Measurements from ENCODE around the gene UNC93B1. TPM values are rescaled to one million over a fixed set of nuclear protein-coding genes. Genes with fewer than 3 reads are reported as not detected.

The UNC93B1 gene
- total RNA-seq, 1 donor: 17.2 TPM

DNA sequence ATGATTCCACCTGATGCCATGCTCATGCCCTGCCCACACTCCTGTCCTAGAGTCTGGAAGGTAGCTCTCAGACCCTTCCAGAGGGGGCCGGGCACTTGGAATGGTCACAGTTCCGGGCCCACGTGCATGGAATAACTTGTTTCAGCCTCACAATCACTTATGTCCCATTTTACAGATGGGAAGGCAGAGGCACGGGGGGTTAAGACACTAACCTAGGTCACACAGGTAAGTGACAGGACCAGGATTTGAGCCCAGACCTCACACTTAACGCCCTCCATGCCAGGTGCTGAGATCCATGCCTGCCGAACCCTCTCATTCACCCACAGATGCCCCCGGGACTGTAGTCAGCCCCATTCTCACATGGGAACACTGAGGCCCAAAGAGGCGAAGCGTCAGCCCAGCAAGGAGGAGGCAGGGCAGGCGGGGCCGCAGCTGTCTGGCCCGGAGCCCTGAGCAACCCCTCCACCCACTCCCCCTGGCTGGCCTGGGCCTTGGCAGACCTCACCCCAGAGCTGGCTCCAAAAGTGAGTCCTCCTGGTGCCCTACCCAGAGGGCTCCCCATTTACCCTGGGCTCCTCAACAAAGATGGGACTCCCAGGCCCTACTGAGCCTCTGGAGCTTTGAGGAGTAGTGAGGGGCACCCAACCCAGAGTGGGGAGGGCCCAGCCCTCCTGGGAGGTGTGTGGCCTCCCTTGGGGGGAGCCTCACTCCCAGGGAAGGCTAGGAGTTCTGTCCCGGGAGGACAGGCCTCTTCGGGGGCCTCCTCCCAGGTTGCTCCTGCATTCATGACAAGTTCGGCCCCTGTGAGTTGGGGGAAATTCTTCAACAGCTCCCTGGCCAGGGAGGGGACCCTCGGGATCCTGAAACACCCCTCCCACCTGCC, 3.8 kb upstream of the UNC93B1 start:
- H3K4me3 ChIP-seq (ENCODE audit: low read depth, low read length): no peak overlapping the region
- no peak for DNase-seq (ENCODE audit: low read depth)
- TF ChIP-seq, protein P1, sequence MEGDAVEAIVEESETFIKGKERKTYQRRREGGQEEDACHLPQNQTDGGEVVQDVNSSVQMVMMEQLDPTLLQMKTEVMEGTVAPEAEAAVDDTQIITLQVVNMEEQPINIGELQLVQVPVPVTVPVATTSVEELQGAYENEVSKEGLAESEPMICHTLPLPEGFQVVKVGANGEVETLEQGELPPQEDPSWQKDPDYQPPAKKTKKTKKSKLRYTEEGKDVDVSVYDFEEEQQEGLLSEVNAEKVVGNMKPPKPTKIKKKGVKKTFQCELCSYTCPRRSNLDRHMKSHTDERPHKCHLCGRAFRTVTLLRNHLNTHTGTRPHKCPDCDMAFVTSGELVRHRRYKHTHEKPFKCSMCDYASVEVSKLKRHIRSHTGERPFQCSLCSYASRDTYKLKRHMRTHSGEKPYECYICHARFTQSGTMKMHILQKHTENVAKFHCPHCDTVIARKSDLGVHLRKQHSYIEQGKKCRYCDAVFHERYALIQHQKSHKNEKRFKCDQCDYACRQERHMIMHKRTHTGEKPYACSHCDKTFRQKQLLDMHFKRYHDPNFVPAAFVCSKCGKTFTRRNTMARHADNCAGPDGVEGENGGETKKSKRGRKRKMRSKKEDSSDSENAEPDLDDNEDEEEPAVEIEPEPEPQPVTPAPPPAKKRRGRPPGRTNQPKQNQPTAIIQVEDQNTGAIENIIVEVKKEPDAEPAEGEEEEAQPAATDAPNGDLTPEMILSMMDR (IDR thresholded peaks at IDR 0.05; ENCODE audit: insufficient read depth, low read length): no peak

DNA sequence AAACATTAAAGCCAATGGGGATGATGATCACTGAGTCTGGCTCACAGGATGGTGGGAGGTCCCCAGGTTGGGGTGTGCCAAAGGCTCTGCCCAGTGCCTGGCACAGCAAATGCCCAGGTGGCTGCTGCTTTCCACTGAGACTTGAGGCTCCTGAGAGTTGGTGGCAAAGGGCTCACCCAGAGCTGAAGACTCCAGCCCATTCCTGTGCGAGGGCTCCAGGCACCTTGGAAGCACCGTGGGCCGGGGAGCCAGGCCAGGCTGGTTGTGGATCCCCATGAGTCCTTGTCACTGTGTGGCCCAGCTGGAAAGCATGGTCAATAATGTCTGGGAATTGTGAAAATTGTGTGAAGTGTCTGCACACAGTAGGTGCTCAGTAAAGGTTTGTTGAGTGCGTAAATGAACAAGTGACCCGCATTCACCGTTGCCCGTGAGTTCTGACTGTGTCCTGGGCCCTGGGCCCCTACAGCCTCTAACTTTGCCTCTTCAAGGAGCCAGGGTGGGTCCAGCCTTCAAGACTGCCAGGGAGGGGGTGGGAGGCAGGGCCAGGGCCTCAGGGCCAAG, 2.8 kb upstream of the UNC93B1 start:
- no peak overlapping the region for H3K4me3 ChIP-seq (ENCODE audit: low read depth, low read length)
- no peak for DNase-seq (ENCODE audit: low read depth)
- TF ChIP-seq, protein P1 (IDR thresholded peaks at IDR 0.05; ENCODE audit: insufficient read depth, low read length): no peak

DNA sequence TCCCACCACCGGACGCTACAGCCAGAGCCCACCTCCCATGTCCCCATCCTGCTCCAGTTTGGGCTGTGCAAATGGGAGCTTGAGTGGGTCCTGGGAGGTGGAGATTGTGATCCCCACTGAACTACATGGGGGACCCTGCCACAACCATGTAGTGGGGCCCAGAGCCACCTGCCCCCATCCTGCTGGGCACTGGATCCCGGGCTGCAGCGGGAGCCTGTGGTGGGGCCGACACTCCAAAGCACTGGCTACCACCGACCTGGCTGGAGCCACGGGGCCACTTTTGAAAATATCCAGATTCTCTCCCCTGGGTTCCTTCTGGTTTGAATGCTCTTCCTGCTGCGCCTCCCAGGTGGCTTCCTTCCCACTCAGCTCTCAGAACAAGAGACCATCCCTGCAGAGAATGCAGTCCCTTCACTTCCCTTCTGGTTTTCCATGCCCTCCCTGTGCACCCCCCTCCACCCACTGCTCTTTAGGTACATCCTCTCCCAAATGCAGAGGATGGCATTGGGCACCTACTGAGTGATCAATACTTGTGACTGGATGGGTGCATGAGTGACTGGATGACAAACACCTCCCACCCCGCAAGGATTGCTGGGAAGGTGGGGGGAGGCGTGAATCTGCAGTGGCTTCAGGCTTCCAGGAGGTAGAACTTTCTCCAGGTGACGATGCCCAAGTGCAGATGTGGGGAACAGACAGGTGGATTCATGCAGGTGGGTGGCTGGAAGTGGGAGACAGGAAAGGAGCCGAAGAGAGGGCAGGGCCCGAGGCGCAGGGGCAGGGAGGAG, 846 bp upstream of the UNC93B1 start:
- TF ChIP-seq, protein P1 (IDR thresholded peaks at IDR 0.05; ENCODE audit: insufficient read depth, low read length): no peak
- DNase-seq (ENCODE audit: low read depth): no peak
- peak overlapping the region; percentile 70 for H3K4me3 ChIP-seq (ENCODE audit: low read depth, low read length)

DNA sequence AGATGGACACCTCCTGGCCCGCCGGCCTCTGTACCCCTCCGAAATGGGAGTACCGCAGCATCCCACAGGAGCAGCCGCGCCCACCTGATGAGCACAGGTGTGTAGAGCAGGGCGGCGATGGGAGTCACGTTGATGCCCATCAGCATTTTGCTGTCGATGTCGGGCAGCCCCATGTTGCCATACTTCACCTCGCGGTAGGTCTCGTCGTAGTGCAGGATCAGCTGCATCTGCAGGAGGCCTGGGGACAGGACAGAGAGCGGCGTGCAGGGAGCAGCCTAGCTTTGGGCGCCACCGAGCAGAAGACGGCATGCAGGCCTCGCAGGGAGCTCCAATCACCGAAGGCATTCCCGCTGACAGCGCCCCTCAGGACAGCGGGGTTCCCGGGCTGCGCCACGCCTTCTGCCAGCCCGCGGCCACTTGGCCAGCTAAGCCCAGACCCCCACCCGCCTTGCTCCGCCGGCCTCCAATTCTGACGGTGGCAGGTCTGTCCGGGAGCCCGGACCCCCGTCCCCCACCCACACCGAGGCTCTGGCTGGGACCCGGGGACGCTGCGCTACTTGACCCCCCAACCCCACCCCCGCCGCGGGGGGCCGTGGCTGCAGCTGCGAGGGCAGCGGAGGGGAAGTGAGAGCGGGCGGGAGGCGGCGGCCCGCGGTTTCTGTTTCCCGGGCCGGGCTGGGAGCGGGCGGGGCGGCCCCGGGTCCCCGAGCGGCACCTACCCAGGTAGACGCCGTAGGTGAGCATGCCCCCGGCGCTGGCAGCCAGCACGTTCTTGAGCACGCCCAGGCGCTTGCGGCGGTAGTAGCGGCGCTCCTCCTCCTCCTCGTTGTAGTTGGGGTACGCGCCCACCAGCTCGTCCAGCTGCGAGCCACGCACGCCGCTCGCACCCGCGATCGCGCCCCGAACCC, 705 bp downstream of the UNC93B1 start:
- TF ChIP-seq, protein P1 (IDR thresholded peaks at IDR 0.05; ENCODE audit: insufficient read depth, low read length): no peak
- H3K4me3 ChIP-seq (ENCODE audit: low read depth, low read length): peak overlapping the region; percentile 70
- no peak for DNase-seq (ENCODE audit: low read depth)

DNA sequence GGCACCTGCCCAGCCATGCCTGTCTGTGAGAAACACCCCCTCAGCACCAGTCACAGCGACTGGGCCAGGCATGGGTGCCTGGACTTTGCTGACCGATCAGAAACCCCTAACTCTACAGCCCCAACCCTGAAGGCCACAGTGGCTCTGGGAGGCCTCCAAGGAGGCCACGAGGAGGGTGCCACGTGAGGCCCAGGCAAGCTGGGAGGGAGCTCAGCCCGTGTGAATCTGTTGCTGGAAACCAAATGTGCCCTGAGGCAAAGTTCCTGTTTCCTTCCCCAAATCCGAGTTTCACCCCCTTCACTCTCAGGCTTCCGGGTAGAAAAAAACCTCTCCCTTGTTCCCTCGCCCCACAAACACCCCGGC, 1.3 kb downstream of the UNC93B1 start:
- TF ChIP-seq, protein P1 (IDR thresholded peaks at IDR 0.05; ENCODE audit: insufficient read depth, low read length): no peak
- H3K4me3 ChIP-seq (ENCODE audit: low read depth, low read length): no peak overlapping the region
- DNase-seq (ENCODE audit: low read depth): no peak

DNA sequence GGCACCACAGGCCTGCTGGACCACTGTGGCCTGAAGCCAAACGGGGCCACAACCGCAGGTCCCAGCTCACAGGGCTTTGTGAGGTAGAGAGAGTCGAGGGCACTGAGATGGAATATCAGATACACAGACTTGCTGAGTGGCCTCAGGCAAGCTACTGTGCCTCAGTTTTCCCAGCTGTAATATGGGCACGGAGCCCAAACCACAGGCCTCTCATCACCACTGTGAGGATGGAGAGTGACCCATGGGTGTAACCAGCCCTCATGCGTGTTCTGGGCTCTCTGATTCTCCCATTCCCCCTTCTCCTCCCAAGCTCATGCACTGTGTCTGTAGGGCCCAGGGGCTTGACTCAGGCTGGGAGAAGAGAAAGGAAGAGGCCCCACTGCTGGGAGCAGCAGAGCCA, 4.2 kb downstream of the UNC93B1 start:
- TF ChIP-seq, protein P1 (IDR thresholded peaks at IDR 0.05; ENCODE audit: insufficient read depth, low read length): no peak
- no peak for DNase-seq (ENCODE audit: low read depth)
- H3K4me3 ChIP-seq (ENCODE audit: low read depth, low read length): no peak overlapping the region

All from fibroblast of the aortic adventitia (primary cell).